IgD-negative memory B cell (primary cell): ENCODE data around the gene NOTCH1. TPM values are rescaled to one million over a fixed set of nuclear protein-coding genes. Genes with fewer than 3 reads are reported as not detected.
A peak's percentile ranks its signal among the peaks of the same experiment; 100 is the strongest.

Experiments used
- H3K27ac Mint-ChIP-seq, 3 donors: one replicate each; pipeline ENCODE4 v1.8.0; 2020 to 2022; ENCODE audit warnings: mild to moderate bottlenecking in 3 of 3, mixed read lengths in 3 of 3, moderate library complexity in 1 of 3
- H3K27me3 Mint-ChIP-seq: one replicate; pipeline ENCODE4 v1.8.0; 2021; ENCODE audit warnings: mixed read lengths
- H3K36me3 Mint-ChIP-seq: one replicate; pipeline ENCODE4 v1.8.0; 2020; ENCODE audit warnings: mild to moderate bottlenecking, mixed read lengths
- H3K4me1 Mint-ChIP-seq, 3 donors: one replicate each; pipeline ENCODE4 v1.8.0; 2020 to 2022; ENCODE audit warnings: mixed read lengths in 3 of 3, mild to moderate bottlenecking in 1 of 3
- H3K4me3 Mint-ChIP-seq, 4 donors: one replicate each; pipeline ENCODE4 v1.8.0; 2020 to 2022; ENCODE audit warnings: mild to moderate bottlenecking in 4 of 4, mixed read lengths in 4 of 4, moderate library complexity in 3 of 4
- H3K9me3 Mint-ChIP-seq, 3 donors: one replicate each; pipeline ENCODE4 v1.8.0; 2020 to 2021; ENCODE audit warnings: mixed read lengths in 3 of 3, mild to moderate bottlenecking in 1 of 3
- polyA plus RNA-seq: library from polyadenylated mRNA; unstranded; fragments of 300-500 nt; fragmentation: Illumina TruSeq; gene quantifications from one replicate; pipeline ENCODE4 v1.2.3, GENCODE V29; 2021

NOTCH1 gene
- polyA plus RNA-seq, 1 donor from 2014 or later = 3.5 TPM

DNA sequence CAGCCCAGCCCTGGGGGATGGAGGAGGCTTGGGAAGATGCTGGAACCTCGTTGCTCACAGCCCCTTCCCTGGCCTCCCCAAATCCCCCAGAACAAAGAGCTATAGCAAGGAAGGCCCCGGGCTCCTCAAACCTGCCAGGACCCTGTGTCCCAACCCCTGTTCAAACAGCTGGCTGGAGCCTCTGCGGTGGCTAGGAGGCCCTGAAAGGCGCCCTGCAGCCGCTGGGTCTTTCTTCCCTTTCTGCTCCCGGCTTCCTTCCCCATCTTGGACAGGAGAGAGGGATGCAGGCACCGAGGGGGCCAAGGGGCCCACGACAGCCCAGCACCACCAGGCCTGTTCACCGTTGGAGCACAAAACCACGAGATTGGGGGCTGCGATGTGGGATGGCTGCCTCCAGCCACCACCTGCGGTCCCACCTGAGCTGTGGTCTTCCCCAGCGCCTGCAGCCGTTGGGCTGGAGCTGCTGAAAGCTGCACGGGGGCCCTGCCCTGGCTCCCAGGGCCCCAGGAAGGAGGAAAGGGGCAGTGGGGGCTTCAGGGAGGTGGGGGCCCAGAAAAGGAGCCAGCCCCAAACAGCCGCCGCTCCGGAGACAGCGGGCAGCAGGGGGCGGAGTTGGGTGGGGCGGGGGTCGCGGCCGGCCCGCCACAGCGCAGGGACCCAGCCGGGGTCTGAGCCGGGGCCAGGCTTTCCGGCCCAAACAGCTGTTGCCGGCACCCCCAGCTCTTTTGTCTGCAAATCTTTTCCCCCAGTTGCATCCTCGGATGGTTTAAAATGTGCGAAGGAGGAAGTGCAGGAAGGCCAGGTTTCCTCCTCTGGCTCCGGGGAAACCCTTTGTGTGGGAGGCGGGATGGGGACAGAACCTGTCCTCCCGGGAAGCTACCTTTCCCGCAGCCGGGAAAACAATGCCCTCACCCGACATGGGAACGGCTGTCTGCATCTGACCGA, 16.1 kb downstream of the NOTCH1 start:
- peak overlapping the region in 1 of 4 donors; percentile 49 for H3K4me3 Mint-ChIP-seq
- no peaks in the 10 kb centered on the region for H3K9me3 Mint-ChIP-seq
- no peak overlapping the region for H3K27ac Mint-ChIP-seq
- H3K27me3 Mint-ChIP-seq = no peaks in the 10 kb centered on the region
- peaks cover 10 to 18% (median 15%) of the 10 kb centered on the region in 3 donors for H3K4me1 Mint-ChIP-seq
- H3K36me3 Mint-ChIP-seq = no peaks in the 10 kb centered on the region

DNA sequence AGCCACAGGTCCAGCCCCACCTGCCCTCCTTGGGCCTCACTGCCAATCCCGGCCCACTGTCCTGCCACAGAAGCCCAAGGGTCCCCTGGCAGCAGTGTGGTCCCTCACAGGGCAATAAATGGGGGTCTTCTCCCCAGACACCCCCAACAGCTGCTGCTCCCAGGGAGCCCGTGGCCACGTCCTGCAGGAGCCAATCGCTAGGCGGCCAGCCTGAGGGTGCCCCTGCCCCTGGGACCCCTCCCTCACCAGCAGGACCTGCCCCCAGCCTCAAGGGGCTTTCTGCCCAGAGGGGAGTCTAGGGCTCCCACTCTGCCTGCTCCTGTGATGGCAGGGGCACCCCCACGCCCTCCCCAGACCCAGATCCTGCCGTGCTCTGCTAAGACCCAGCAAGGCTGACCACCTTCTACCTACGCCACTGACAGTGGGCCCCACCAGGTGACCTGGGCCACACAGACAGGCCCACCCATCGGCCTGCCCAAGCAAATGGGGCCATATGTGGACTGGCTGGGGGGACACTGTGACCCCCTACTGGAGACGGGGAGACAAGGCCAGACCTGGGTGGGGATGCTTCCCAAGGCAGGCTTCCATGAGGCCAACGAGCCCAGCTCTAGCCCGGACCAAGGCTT, 17.0 kb downstream of the NOTCH1 start:
- Mint-ChIP-seq H3K9me3 (no peaks in the 10 kb centered on the region), H3K27ac (no peak overlapping the region), H3K36me3 (no peaks in the 10 kb centered on the region), H3K4me3 (no peak overlapping the region), H3K27me3 (no peaks in the 10 kb centered on the region), H3K4me1 (peaks cover 3 to 11% (median 11%) of the 10 kb centered on the region in 3 donors)

DNA sequence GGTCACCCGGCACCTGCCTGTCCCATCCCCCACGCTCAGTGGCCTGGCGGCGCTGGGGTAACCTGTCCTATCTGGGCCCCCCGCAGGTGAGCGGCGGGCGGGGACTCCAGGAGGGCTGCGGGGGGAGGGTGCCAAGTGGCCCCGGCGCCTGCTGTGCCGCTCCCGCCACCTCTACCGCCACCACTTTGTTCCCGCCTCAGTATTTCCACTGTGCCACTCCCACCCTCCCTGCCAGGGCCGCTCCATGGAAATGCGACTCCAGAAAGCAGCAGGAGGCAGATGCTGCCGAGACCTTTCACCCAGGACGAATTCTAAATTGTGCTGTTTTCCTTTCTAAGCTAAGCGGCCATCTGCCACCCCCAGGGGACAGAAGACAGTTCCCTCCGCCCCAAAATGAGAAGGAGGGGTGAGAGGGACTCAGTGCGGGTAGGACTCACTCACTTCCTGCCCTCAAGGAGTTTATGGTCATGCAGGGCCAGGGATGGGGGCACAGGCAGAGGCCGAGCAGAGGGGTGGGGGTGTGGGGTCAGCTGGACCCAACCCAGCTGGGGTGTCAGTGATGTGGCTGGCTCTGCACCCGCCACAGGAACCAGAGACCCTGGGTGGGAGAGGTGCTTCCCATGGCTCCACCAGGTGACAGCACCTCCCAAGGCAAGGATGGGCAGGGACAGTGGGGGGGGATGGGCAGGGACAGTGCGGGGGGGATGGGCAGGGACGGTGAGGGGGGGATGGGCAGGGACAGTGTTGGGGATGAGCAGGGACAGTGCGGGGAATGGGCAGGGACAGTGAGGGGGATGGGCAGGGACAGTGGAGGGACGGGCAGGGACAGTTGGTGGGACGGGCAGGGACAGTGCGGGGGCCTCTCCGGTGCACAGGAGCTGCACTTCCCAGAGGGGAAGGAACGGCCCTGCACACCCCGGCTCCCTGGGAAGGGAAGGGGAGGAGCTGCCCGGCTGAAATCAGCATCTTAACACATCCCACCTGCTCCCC, 17.8 kb downstream of the NOTCH1 start:
- Mint-ChIP-seq H3K27ac (peak overlapping the region in 1 of 3 donors; percentile 60), H3K9me3 (no peaks in the 10 kb centered on the region), H3K36me3 (no peaks in the 10 kb centered on the region), H3K4me3 (peak overlapping the region in 1 of 4 donors; percentile 28), H3K4me1 (peaks cover 0 to 8% (median 8%) of the 10 kb centered on the region in 3 donors), H3K27me3 (no peaks in the 10 kb centered on the region)

DNA sequence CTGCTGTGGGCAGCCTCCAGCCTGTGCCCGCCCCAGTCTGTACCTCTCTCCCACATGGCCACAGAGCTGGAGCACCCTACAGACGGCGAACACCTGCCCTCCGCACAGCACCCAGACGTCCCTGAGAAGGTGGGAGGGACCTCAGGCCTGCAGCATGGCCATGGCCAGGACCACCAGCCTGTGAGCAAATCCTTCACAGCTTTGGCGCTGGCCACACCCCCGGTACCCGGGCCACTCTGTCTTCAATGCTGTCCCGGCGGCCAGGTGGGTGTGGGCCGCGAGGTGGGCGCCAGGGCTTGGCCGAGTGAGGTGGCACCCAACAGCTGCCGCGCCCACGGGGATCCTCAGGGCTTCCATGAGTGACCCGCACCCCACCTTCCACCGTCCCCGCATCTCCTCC, 18.7 kb downstream of the NOTCH1 start:
- no peaks in the 10 kb centered on the region for H3K36me3 Mint-ChIP-seq
- H3K27ac Mint-ChIP-seq = no peak overlapping the region
- H3K4me1 Mint-ChIP-seq = peaks cover 0 to 7% (median 3%) of the 10 kb centered on the region in 3 donors
- no peak overlapping the region for H3K4me3 Mint-ChIP-seq
- no peaks in the 10 kb centered on the region for H3K27me3 Mint-ChIP-seq
- H3K9me3 Mint-ChIP-seq = no peaks in the 10 kb centered on the region

DNA sequence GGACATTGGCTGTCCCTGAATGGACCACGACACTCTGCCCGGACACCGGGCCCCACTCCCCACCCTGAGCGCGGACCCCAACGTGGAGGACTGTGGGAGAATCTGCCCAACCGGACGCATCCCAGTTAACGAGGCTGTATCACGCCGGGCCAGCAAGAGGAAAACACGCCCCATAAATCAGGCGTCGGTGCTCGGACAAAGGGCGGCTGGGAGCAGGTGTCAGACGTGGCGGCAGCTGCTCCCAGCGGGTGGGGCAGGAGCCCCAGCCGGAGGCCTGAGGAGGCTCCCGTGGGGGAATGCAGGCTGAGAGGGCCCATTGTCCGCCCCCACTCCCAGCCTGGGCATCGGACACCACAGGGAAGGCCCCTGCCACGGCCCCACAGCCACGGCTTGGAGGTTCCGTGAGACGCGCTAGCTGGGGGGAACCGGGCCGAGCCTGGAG, 19.2 kb downstream of the NOTCH1 start:
- H3K4me3 Mint-ChIP-seq = no peak overlapping the region
- H3K36me3 Mint-ChIP-seq = no peaks in the 10 kb centered on the region
- peaks cover 0 to 6% (median 2%) of the 10 kb centered on the region in 3 donors for H3K4me1 Mint-ChIP-seq
- H3K27ac Mint-ChIP-seq = no peak overlapping the region
- no peaks in the 10 kb centered on the region for H3K27me3 Mint-ChIP-seq
- H3K9me3 Mint-ChIP-seq = no peaks in the 10 kb centered on the region

DNA sequence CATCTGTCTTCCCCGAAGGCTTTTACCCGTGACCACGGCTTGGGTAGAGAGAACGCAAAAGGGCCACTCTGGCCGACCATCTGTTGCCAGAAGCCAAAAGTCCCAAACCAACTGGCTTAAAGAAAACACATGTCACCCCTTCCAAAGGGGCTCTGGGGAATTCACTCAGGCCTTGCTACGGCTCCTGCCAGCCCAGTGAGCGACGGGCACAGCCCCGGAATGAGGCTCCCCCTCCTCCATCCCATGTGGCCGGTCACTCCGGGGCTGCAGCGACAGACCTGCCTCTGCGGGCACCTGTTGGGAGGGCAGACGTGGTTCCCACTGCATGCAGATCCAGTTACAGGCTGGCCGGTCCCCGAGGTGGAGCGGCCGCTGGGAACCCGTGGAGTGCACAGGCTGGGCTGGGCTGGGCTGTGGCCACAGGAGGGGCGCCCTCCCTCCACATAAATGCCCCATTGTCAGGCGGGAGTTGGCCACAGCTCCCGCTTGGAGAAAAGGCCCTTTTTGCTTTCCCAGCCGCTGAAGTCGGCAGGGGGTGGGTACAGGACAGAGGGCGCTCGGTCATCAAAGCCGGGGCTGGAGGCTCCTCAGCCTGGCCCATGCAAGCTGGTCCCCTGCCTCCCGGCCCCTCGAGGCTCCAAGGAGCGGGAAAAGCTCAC, 19.9 kb downstream of the NOTCH1 start:
- H3K4me3 Mint-ChIP-seq = no peak overlapping the region
- H3K27ac Mint-ChIP-seq = no peak overlapping the region
- H3K9me3 Mint-ChIP-seq = no peaks in the 10 kb centered on the region
- peaks cover 0 to 4% (median under 1%) of the 10 kb centered on the region in 3 donors for H3K4me1 Mint-ChIP-seq
- H3K36me3 Mint-ChIP-seq = no peaks in the 10 kb centered on the region
- no peaks in the 10 kb centered on the region for H3K27me3 Mint-ChIP-seq

DNA sequence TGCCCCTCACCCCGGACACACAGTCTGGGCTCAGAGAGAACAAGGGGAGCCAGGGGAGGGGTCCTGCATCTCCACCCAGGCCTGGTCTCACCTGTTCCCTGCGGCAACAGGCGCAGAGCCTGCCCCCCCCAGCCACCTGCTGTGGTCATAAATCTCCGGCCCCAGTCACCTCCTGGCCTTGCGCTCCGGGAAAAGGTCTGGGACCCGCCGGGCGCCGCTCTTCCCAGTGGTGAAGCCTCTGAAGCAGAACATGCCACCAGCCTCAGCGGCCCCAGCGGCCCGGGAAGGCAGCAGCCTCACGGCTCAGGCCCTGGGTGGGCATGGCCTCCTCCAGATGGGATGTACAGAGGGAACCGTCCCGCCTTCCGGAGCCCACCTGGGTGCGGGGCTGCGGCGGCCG, 20.6 kb downstream of the NOTCH1 start:
- Mint-ChIP-seq H3K36me3 (no peaks in the 10 kb centered on the region), H3K4me3 (no peak overlapping the region), H3K9me3 (no peaks in the 10 kb centered on the region), H3K4me1 (peaks cover 0 to under 1% (median 0%) of the 10 kb centered on the region in 3 donors), H3K27ac (no peak overlapping the region), H3K27me3 (no peaks in the 10 kb centered on the region)

DNA sequence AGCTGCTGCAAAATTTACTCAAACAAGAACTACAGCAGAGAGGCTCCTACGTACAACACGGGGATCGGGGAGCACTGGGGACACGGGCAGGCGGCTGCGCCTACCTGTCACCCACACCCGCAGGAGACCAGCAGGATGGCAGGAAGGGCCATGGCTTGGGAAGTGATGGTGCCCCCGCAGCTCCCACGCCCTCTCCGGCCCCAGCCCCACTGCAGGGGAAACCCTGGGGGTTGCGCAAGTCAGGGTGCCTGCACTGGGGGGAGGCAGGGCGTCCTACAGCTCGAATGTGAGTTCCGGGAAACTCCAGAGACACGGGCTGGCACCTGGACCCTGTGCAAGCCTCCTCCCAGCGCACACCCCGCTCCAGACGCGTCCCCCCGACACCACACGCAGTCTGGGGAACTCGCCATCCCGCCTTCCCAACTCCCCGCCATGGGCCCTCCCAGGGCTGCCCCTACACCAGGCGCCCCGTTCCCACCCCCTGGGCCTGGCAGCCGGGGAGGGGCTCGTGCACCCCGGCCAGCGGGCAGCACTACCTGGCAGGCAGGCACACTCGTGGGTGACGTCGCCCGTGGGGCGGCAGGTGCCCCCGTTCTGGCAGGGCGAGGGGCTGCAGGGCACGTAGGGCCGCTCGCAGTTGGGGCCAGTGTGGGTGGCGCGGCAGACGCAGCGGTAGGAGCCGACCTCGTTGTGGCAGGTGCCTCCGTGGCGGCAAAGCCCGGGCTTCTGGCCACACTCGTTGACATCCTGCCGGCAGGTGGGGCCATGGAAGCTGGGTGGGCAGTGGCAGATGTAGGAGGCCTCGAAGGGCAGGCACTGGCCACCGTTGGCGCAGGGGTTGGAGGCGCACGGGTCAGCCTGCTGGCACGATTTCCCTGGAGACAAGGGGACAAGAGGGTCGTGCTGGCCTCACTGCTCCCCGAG, 23.3 kb downstream of the NOTCH1 start:
- H3K27ac Mint-ChIP-seq = no peak overlapping the region
- peak overlapping the region in 1 of 4 donors; percentile 37 for H3K4me3 Mint-ChIP-seq
- no peaks in the 10 kb centered on the region for H3K4me1 Mint-ChIP-seq
- H3K27me3 Mint-ChIP-seq = no peaks in the 10 kb centered on the region
- no peaks in the 10 kb centered on the region for H3K9me3 Mint-ChIP-seq
- H3K36me3 Mint-ChIP-seq = no peaks in the 10 kb centered on the region

DNA sequence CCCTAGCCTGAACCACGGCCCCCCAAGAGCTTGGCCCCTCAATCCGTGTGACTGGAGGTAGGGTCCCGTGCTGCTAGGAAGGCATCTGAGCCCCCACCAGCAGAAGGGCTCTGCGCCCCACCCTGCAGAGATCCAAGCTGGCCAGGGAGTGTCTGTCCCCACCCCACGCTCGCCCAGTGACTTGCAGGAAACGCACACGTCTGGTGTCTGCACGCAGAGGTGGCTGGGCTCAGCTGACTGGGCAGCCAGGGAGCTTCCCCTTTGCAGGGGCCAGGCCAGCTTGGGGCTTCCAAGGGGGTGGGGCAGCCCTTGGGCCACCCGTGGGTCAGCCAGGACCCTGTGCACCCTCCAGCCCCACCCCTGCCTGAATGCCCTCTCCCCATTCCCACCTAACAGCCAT, 24.3 kb downstream of the NOTCH1 start:
- Mint-ChIP-seq H3K9me3 (no peaks in the 10 kb centered on the region), H3K4me3 (no peak overlapping the region), H3K27ac (no peak overlapping the region), H3K36me3 (no peaks in the 10 kb centered on the region), H3K27me3 (no peaks in the 10 kb centered on the region), H3K4me1 (no peaks in the 10 kb centered on the region)

DNA sequence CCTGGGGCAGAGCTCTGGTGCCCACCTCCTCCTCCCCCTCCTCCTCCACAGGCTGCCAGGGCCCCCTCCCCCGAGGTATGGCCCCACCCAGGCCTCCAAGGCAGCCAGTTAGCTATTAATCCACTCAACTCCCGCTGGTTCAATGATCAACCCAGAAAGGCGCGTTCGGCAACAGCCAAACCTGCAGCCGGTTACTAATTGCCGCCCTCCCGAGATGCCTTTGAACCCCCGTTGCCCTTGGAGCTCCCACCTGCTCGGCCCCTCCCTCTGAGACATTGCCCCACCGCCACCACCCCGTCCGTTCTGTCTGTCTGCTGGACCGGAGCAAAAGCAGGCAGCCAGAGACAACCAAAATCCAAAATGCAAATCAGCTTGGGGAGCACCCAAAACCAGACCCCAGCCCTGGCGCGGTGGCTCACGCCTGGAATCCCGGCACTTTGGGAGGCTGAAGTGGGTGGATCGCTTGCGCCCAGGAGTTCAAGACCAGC, 25.8 kb downstream of the NOTCH1 start:
- no peaks in the 10 kb centered on the region for H3K4me1 Mint-ChIP-seq
- peak overlapping the region in 1 of 4 donors; percentile 55 for H3K4me3 Mint-ChIP-seq
- no peaks in the 10 kb centered on the region for H3K9me3 Mint-ChIP-seq
- H3K27me3 Mint-ChIP-seq = no peaks in the 10 kb centered on the region
- H3K36me3 Mint-ChIP-seq = no peaks in the 10 kb centered on the region
- no peak overlapping the region for H3K27ac Mint-ChIP-seq

DNA sequence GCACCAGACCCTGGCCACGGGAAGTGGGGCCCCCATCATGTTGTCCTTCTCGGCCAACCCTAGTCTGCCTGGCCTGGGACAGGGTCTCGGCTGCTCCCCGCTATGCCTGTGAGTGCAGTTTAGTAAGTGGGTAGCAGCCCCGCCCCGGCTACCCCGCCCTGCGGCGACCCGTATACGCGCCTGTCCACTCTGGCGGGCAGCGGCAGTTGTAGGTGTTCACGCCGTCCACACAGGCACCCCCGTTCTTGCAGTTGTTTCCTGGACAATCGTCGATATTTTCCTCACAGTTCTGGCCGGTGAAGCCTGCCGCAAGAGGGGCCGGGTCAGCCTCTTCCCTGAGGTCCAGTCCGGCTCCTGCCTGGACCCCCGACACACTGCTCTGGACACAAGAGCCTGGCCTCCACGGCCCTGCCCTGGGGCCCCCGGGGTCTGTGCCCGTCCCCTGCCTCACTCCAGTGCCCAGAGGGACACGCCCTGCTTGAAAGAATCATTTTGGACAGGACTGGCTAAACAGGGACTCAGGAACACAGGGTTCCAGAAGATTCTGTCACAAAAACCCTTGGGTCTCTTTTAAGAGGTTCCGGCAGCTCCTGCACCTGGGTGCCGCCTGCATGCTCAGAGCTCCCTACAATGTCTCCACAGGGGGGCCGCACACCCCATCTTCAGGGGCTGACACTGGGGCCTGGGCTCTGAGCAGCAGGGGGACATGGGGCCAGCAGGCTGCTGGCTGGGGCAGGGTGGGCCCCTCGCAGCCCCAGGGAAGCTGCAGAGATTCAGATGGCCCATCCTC, 26.4 kb downstream of the NOTCH1 start:
- Mint-ChIP-seq H3K36me3 (no peaks in the 10 kb centered on the region), H3K27ac (peak overlapping the region in 1 of 3 donors; percentile 27), H3K4me3 (no peak overlapping the region), H3K9me3 (no peaks in the 10 kb centered on the region), H3K27me3 (no peaks in the 10 kb centered on the region), H3K4me1 (no peaks in the 10 kb centered on the region)

DNA sequence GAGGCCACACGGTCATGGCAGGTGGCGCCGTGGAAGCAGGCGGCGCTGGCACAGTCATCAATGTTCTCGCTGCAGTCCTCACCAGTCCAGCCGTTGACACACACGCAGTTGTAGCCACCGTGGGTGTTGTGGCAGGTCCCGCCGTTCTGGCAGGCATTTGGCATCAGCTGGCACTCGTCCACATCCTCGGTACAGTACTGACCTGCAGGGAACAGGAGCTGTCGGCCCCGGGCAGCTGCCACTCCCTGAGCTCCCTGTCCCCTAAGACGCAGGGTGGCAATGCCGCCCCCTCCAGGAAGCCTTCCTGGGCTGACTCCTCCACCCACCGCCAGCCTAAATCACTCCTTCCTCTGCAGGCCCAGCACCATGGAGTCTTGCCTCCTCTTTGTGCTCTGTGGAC, 27.2 kb downstream of the NOTCH1 start:
- Mint-ChIP-seq H3K4me3 (no peak overlapping the region), H3K9me3 (no peaks in the 10 kb centered on the region), H3K4me1 (no peaks in the 10 kb centered on the region), H3K36me3 (no peaks in the 10 kb centered on the region), H3K27ac (no peak overlapping the region), H3K27me3 (no peaks in the 10 kb centered on the region)

DNA sequence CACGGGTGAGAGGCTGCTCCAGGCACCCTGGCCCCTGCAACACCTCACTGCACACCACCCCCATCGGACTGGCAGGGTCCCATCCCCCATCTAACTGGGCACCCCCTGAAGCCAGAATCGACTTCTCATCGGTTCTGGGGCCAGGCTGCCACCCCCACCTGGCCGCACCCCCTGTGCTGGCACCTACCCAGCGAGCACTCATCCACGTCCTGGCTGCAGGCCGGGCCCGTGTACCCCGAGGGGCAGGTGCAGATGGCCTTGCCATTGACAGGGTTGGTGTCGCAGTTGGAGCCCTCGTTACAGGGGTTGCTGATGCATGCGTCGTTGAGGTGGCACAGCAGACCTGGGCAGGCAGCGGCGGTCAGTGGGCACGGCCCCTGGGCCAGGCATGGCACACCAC, 27.9 kb downstream of the NOTCH1 start:
- no peaks in the 10 kb centered on the region for H3K4me1 Mint-ChIP-seq
- no peaks in the 10 kb centered on the region for H3K9me3 Mint-ChIP-seq
- H3K36me3 Mint-ChIP-seq = no peaks in the 10 kb centered on the region
- no peaks in the 10 kb centered on the region for H3K27me3 Mint-ChIP-seq
- no peak overlapping the region for H3K4me3 Mint-ChIP-seq
- H3K27ac Mint-ChIP-seq = no peak overlapping the region
